Activated CD8-positive, alpha-beta memory T cell treated with anti-CD3 and anti-CD28 coated beads for 36 hours (primary cell): ENCODE data around the gene ATP1B1. TPM values are rescaled to one million over a fixed set of nuclear protein-coding genes. Genes with fewer than 3 reads are reported as not detected.
"Not testable (repeated sequence)": the region's sequence is repeated elsewhere in the genome, so short reads cannot be mapped to it uniquely, and the experiment has no call there.

Source experiments
- CTCF ChIA-PET: fragments of 350-600 bp; sonication (Branson Sonifier 250); formaldehyde crosslinking; loops from one replicate; lab custom pipeline; 2021; ENCODE audit warnings: antibody characterized with exemption; lab: Charles Lee
- POLR2A ChIA-PET: fragments of 350-600 bp; sonication (Branson Sonifier 250); formaldehyde crosslinking; loops from one replicate; lab custom pipeline; 2021; ENCODE audit warnings: antibody characterized with exemption; lab: Charles Lee
- total RNA-seq, 2 experiments: library from RNA; stranded (reverse); gene quantifications; one replicate each; pipeline ENCODE4 v1.2.3, GENCODE V29; 2021

Gene ATP1B1
- total RNA-seq, 2 experiments from 2014 or later = 5.2 to 5.7 TPM

- CTCF ChIA-PET = no interaction called here
- POLR2A ChIA-PET = no interaction called here
Observed at GRCh38 chr1:169156580-169156979, 50.1 kb downstream of the ATP1B1 start.

- CTCF ChIA-PET = no interaction called here
- POLR2A ChIA-PET = no interaction called here
Observed at GRCh38 chr1:169160845-169161495, 54.5 kb downstream of the ATP1B1 start.

- ChIA-PET POLR2A (no interaction called here), CTCF (no interaction called here)
Observed at GRCh38 chr1:169161496-169162194, 55.2 kb downstream of the ATP1B1 start.

DNA sequence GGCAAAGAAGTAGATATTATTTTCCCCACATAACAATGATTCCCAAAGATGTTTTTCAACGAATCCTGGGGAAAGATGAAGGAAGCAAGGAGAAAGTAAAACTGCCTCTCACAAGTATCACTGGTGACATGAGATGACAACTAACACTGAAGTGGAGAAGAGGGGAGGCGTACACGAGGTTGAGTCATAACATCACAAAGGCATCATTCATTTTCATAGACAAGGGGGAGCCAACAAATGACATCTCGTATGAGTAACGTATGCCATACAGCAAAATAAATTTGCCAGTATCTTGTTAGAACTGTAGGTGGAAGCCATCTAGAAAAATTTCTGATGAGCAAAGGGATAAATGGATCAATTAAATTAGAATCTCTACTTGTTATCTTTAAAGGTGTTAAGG is 56.6 kb downstream of the ATP1B1 start:
- POLR2A ChIA-PET = no interaction called here
- CTCF ChIA-PET = no interaction called here

DNA sequence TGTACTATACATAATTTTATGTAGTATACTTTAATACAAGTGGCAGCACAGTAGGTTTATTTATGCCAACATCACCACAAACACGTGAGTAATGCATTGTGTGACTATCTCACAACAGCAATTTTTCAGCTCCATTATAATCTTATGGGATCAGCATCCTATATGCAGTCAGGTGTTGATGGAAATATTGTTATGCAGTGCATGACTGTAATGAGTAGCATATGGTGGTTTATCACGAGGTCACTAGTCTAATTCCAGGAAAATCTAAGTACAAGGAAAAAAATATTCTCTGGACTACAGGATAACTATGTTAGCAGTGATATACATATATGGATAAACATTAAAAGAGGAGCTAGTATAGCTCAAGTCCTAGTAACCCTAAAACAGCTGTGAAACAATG is 69.0 kb downstream of the ATP1B1 start:
- CTCF ChIA-PET = no interaction called here
- POLR2A ChIA-PET = no interaction called here

DNA sequence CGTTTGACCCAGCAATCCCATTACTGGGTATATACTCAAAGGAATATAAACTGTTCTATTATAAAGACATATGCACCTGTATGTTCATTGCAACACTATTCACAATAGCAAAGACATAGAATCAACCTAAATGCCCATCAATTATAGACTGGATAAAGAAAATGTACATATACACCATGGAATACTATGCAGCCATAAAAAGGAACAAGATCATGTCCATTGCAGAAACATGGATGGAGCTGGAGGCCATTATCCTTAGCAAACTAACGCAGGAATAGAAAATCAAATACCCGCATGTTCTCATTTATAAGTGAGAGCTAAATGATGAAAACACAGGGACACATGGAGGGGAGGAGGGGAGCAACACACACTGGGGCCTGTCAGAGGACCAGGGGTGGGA is 72.9 kb downstream of the ATP1B1 start:
- CTCF ChIA-PET = interaction anchor here (0.9 kb wide), 1 partner anchor 31 kb away, joined by 3 read pairs; no protein-coding TSS in a partner anchor
- POLR2A ChIA-PET = not testable (repeated sequence)

- POLR2A ChIA-PET = no interaction called here
- CTCF ChIA-PET = no interaction called here
Observed at GRCh38 chr1:169180174-169180573, 73.7 kb downstream of the ATP1B1 start.
